NCI-H226 (cell line): ENCODE measurements around the gene NR1D2.

Experiments used
- DNase-seq: peaks from one replicate; pipeline ENCODE4 v3.0.0-alpha.2; 2015

The NR1D2 gene

DNA sequence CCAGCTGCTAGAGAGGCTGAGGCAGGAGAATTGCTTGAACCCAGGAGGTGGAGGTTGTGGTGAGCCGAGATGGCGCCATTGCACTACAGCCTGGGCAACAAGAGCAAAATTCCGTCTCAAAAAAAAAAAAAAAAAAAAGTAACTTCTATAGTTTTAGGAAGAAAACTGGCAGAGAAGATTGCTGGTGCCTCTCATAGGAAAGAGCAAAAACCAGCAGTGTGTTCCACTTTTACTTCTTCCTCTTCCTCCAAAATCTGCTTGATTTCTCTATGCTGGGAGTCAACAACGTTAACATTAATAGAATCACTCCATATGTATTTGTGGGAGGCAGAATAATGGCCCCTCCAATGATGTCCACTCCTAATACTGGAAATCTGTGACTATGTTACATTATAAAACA, 12.5 kb upstream of the NR1D2 start:
- DNase-seq: no peak

- no peak for DNase-seq
Observed at GRCh38 chr3:23934253-23934652, 10.8 kb upstream of the NR1D2 start.

GRCh38 chr3:23937296-23937695, 7.8 kb upstream of the NR1D2 start:
- DNase-seq: no peak

GRCh38 chr3:23938688-23939087, 6.4 kb upstream of the NR1D2 start:
- peak; percentile 32 for DNase-seq

DNA sequence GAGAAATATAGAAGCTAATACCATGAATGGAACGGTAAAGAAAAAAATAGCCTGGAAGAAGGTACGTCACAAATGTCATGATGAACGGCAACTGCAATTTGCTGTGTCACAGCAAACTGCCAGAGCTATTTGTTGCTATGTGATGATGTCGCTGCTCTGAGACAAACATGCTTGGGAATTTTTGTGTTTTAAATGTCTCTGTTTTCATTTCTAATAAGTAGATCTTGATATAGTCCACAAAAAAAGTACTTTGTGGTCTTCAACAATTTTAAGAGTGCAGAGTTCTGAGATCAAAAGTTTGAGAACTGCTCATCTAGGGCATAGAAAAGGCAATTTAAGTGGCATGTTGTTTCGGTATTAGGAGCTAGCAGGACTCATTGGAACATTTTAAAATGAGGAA, 4.3 kb upstream of the NR1D2 start:
- DNase-seq: no peak

- DNase-seq: no peak
Observed at GRCh38 chr3:23941440-23941839, 3.6 kb upstream of the NR1D2 start.

DNA sequence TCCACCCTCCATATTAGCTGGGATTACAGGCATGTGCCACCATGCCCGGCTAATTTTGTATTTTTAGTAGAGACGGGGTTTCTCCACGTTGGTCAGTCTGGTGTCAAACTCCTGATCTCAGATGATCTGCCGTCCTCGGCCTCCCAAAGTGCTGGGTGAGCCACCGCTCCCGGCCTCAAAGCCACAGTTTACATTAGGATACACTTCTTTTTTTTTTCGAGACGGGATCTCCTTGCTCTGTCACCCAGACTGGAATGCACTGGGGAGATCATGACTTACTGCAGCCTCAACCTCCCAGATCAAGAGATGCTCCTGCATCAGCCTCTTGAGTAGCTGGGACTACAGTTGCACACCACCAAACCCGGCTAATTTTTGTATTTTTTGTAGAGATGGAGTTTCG, 2.5 kb upstream of the NR1D2 start:
- no peak for DNase-seq

DNA sequence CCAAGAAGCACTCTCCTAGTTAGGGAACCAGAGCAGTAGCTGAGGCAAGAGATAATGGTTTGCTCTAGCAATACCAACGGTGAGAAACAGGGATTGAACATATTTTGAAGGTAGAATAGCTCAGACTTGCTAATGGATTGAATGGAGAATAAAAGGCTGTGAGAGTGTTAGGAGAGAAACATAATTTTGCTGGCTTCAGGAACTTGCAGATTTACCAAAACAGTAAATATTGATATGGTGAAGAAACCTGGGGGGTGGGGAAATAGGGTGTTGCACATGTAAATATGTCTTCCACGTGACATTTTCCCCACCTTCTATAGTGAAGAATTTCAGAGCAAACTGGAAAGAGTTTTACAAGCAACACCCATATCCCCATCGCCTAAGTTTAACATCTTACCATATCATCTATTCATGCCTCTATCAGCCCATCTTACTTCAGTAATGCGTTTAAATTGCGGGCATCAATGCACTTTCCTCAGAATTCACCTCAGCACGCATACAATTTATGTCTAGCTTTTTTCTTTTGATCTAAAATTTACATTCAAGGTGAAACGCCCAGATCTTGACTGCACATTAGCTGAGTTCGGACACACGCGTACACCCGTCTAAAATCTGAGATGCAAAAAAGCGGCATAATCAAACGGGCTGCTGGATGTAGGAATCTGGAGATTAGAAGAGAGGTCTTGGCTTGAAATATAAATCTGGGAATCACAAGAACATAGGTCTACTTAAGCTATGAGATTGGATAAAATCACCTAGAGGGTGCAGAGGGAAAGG, 891 bp upstream of the NR1D2 start:
- no peak for DNase-seq

GRCh38 chr3:23945663-23945912, 502 bp downstream of the NR1D2 start:
- no peak for DNase-seq

- DNase-seq: peak; percentile 91
Observed at GRCh38 chr3:23945913-23946687, 1.0 kb downstream of the NR1D2 start.

GRCh38 chr3:23948761-23949160, 3.7 kb downstream of the NR1D2 start:
- peak; percentile 48 for DNase-seq

DNA sequence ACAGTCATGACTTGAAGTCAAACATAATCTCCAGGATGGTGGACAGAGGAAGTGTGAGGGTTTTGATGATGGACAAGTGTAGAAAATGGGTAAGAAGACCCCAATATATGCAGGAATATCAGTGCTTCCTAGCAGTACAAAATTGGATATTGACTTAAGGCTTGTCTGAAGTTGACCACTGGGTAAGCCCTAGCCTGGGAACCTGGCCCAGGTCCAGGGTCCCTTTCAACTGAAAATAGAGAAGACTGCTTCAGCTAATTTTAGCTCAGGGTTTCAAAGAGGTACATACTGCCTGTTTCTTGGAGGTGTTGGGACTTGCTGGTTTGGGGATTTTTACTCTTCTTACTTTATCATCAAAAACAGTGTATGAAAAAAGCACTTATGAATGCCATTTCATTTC, 4.7 kb downstream of the NR1D2 start:
- no peak for DNase-seq

GRCh38 chr3:23950293-23950692, 5.2 kb downstream of the NR1D2 start:
- no peak for DNase-seq

DNA sequence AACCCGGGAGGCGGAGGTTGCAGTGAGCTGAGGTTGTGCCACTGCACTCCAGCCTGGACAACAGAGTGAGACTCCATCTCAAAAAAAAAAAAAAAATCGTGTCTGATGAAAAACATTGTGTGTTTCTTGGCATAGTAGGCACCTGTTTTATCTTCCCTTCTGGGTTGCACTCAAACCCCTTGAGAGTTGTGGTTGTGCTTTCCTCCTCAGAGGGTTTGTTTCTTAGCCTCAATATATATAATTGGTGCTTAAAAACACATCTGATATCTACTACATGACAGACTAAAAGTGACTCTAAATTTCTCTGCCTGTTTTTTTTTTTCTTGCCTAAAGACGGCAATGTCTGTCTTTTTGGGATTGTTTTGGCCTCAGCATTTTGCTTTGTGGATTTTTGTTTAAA, 7.6 kb downstream of the NR1D2 start:
- DNase-seq: no peak

- DNase-seq: no peak
Observed at GRCh38 chr3:23953523-23953922, 8.4 kb downstream of the NR1D2 start.

- DNase-seq: no peak
Observed at GRCh38 chr3:23954144-23954543, 9.1 kb downstream of the NR1D2 start.

- DNase-seq: no peak
Observed at GRCh38 chr3:23956701-23957100, 11.6 kb downstream of the NR1D2 start.

GRCh38 chr3:23959135-23959900, 14.2 kb downstream of the NR1D2 start:
- peak; percentile 83 for DNase-seq

- no peak for DNase-seq
Observed at GRCh38 chr3:23960649-23961048, 15.6 kb downstream of the NR1D2 start.

GRCh38 chr3:23961066-23961465, 16.0 kb downstream of the NR1D2 start:
- no peak for DNase-seq

- no peak for DNase-seq
Observed at GRCh38 chr3:23961913-23962312, 16.8 kb downstream of the NR1D2 start.

- DNase-seq: no peak
Observed at GRCh38 chr3:23964537-23965235, 19.6 kb downstream of the NR1D2 start.

DNA sequence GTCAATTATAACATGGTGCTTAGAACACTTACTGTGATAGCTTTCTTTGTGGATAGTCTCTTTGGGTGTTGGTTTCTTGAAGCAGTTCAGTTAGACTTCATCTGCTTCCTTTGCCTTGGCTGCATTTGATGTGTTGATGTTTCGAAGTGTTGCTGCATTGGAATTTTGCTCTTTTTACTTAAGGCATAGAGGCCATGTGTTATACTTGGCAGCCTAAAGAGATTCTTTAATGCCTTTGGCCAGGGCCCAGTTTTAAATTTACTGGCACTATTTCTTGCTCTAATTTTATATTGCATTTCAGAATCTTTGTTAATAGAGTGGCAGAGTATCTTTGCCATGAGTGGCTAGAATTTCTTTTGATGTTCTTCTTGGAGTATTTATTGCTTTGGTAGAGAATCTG, 21.2 kb downstream of the NR1D2 start:
- DNase-seq: no peak
